Measurements from ENCODE around the gene DDX5. TPM values are rescaled to one million over a fixed set of nuclear protein-coding genes. Genes with fewer than 3 reads are reported as not detected.

DDX5 gene
- total RNA-seq, 4 donors from 2014 or later = 471 to 699 (median 575) TPM

GRCh38 chr17:64515419-64515818 is 9.3 kb upstream of the DDX5 start:
- no peak for TF ChIP-seq CTCF (IDR thresholded peaks at IDR 0.05; ENCODE audit: low read depth)

- no peak for TF ChIP-seq CTCF (IDR thresholded peaks at IDR 0.05; ENCODE audit: low read depth)
Measured at GRCh38 chr17:64509179-64509578, 3.1 kb upstream of the DDX5 start.

GRCh38 chr17:64508683-64509082 is 2.6 kb upstream of the DDX5 start:
- TF ChIP-seq CTCF (IDR thresholded peaks at IDR 0.05; ENCODE audit: low read depth) = no peak

GRCh38 chr17:64507413-64507782 is 1.3 kb upstream of the DDX5 start:
- no peak for TF ChIP-seq CTCF (IDR thresholded peaks at IDR 0.05; ENCODE audit: low read depth)

GRCh38 chr17:64506576-64507412 is 705 bp upstream of the DDX5 start, which contains the start of gene CEP95:
TSS of gene CEP95 (plus strand) at chr17:64506977. CDS start at chr17:64507098, 121 bp downstream.
- TF ChIP-seq CTCF (IDR thresholded peaks at IDR 0.05; ENCODE audit: low read depth) = no peak

GRCh38 chr17:64505340-64506200 is 519 bp downstream of the DDX5 start:
- TF ChIP-seq CTCF (IDR thresholded peaks at IDR 0.05; ENCODE audit: low read depth) = no peak

- no peak for TF ChIP-seq CTCF (IDR thresholded peaks at IDR 0.05; ENCODE audit: low read depth)
Measured at GRCh38 chr17:64504769-64505339, 1.2 kb downstream of the DDX5 start.

Measured in subcutaneous adipose tissue (tissue), 4 donors.